DOHH2 (cell line): Measurements from ENCODE around the gene ZNF302.
"Not testable (repeated sequence)": the region's sequence is repeated elsewhere in the genome, so short reads cannot be mapped to it uniquely, and the experiment has no call there.

Experiments
- H3F3A ChIP-seq: fragments of 200-600 bp; sonication (generic), shearing (Covaris generic); 2 replicates; pipeline ENCODE4 v1.6.0; 2016; ENCODE audit warnings: antibody characterized with exemption, mild to moderate bottlenecking; ENCODE audit not compliant: control insufficient read depth, insufficient read depth
- H3K27ac ChIP-seq: fragments of 200-600 bp; sonication (generic); 2 replicates; pipeline ENCODE4 v1.5.1; 2014; ENCODE audit warnings: low read depth, mild to moderate bottlenecking, low read length, moderate library complexity
- H3K27me3 ChIP-seq: fragments of 200-600 bp; sonication (generic); 2 replicates; pipeline ENCODE4 v1.6.1; 2014; ENCODE audit warnings: mild to moderate bottlenecking, low read length, mixed read lengths; ENCODE audit not compliant: control insufficient read depth
- H3K36me3 ChIP-seq: fragments of 200-600 bp; sonication (generic); 2 replicates; pipeline ENCODE4 v1.6.1; 2014; ENCODE audit warnings: mild to moderate bottlenecking, low read length, moderate library complexity, mixed read lengths; ENCODE audit not compliant: control insufficient read depth
- H3K4me1 ChIP-seq: fragments of 200-600 bp; sonication (generic); 2 replicates; pipeline ENCODE4 v1.6.1; 2014; ENCODE audit warnings: mild to moderate bottlenecking, low read length, mixed read lengths; ENCODE audit not compliant: control insufficient read depth
- H3K4me2 ChIP-seq: fragments of 200-600 bp; sonication (generic); 2 replicates; pipeline ENCODE4 v1.6.0; 2014; ENCODE audit warnings: mild to moderate bottlenecking, low read length, moderate library complexity
- H3K4me3 ChIP-seq: fragments of 200-600 bp; sonication (generic); 2 replicates; pipeline ENCODE4 v1.5.1; 2014; ENCODE audit warnings: mild to moderate bottlenecking, low read length, mixed read lengths
- H3K79me2 ChIP-seq: fragments of 200-600 bp; sonication (generic); 2 replicates; pipeline ENCODE4 v1.6.1; 2014; ENCODE audit warnings: mild to moderate bottlenecking, low read length, mixed read lengths; ENCODE audit not compliant: control insufficient read depth
- H3K9me2 ChIP-seq: fragments of 200-600 bp; sonication (generic); replicated peaks from 2 replicates; pipeline ENCODE4 v1.6.1; 2014; ENCODE audit warnings: mild to moderate bottlenecking, low read length, mixed read lengths; ENCODE audit not compliant: control insufficient read depth
- H3K9me3 ChIP-seq: fragments of 200-600 bp; sonication (generic); 2 replicates; pipeline ENCODE4 v1.6.1; 2014; ENCODE audit warnings: antibody characterized with exemption, low read length, mixed read lengths; ENCODE audit not compliant: control insufficient read depth, insufficient read depth
- H4K20me1 ChIP-seq: fragments of 200-600 bp; sonication (generic); 2 replicates; pipeline ENCODE4 v1.6.0; 2014; ENCODE audit warnings: low read depth, mild to moderate bottlenecking, antibody characterized with exemption, low read length, moderate library complexity; ENCODE audit not compliant: control insufficient read depth, insufficient read depth
- EZH2phosphoT487 ChIP-seq: fragments of 200-600 bp; sonication (generic); IDR thresholded peaks from 2 replicates; pipeline ENCODE4 v1.6.1; 2017; ENCODE audit warnings: borderline replicate concordance, mild to moderate bottlenecking, antibody characterized with exemption, low read length, moderate library complexity, mixed read lengths
- TF ChIP-seq, protein P1 (sequence below): fragments of 200-600 bp; sonication (generic); IDR thresholded peaks from one replicate; pipeline ENCODE4 v1.5.1; 2014; ENCODE audit warnings: antibody characterized with exemption, mild to moderate bottlenecking, low read depth, low read length; ENCODE audit not compliant: poor library complexity, severe bottlenecking

ZNF302 gene

DNA sequence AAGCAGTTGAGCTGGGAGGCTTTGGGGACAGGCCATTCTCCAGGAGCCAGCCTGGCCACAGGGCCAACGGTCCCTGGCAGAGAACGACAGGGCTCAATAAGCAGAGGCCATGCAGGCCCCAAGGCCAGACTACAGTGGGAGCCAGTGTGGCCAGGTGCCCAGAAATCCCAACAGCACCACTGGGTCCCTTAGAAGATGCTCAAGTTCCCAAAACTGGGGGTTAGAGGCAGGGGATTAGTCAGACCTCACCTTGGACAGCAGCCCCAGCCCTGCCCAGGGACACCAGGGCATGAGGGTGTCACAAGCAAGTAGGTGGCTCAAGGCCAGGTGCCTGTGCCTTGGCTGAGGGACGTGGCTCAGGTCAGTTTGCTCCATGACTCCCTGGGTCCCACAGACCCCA is 13.3 kb upstream of the ZNF302 start:
- Histone ChIP-seq H3K4me3 (no peak overlapping the region), H3K4me1 (peaks cover 8% of the 10 kb centered on the region; the same call in 1 of the 2 replicates), H3K9me2 (no peaks in the 10 kb centered on the region), H4K20me1 (no peaks in the 10 kb centered on the region), H3K79me2 (no peaks in the 10 kb centered on the region), H3K27ac (no peak overlapping the region), H3K9me3 (no peaks in the 10 kb centered on the region; the same call in 1 of the 2 replicates), H3K36me3 (no peaks in the 10 kb centered on the region), H3F3A (no peaks in the 10 kb centered on the region), H3K4me2 (no peak overlapping the region), H3K27me3 (no peaks in the 10 kb centered on the region)
- TF ChIP-seq EZH2phosphoT487 = no peak
- TF ChIP-seq, protein P1, sequence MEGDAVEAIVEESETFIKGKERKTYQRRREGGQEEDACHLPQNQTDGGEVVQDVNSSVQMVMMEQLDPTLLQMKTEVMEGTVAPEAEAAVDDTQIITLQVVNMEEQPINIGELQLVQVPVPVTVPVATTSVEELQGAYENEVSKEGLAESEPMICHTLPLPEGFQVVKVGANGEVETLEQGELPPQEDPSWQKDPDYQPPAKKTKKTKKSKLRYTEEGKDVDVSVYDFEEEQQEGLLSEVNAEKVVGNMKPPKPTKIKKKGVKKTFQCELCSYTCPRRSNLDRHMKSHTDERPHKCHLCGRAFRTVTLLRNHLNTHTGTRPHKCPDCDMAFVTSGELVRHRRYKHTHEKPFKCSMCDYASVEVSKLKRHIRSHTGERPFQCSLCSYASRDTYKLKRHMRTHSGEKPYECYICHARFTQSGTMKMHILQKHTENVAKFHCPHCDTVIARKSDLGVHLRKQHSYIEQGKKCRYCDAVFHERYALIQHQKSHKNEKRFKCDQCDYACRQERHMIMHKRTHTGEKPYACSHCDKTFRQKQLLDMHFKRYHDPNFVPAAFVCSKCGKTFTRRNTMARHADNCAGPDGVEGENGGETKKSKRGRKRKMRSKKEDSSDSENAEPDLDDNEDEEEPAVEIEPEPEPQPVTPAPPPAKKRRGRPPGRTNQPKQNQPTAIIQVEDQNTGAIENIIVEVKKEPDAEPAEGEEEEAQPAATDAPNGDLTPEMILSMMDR = no peak

DNA sequence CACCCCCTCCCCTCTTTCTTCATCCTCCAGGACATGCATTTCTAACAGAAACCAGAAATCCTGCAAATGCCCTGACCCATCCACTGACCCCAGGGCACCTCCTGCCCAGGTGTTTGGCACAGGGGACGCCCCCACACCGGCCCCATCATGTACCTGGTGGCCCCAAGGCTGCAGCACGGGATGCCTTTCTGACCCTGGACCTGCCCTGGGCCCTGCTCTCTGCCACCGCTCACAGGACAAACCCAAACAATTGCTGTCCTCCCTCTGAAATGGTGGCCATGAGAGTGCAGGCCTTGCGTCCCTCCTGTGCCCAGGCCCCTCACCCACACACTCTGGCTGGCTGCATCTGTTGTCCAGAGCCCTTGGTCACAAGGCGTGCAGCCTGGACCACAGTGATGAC is 12.6 kb upstream of the ZNF302 start:
- H3K27ac ChIP-seq = no peak overlapping the region
- H3K4me3 ChIP-seq = no peak overlapping the region
- TF ChIP-seq, protein P1 = no peak
- no peak for TF ChIP-seq EZH2phosphoT487
- peaks cover 8% of the 10 kb centered on the region; the same call in 1 of the 2 replicates for H3K4me1 ChIP-seq
- no peaks in the 10 kb centered on the region for H4K20me1 ChIP-seq
- no peak overlapping the region for H3K4me2 ChIP-seq
- H3K27me3 ChIP-seq = no peaks in the 10 kb centered on the region
- no peaks in the 10 kb centered on the region for H3F3A ChIP-seq
- no peaks in the 10 kb centered on the region for H3K79me2 ChIP-seq
- no peaks in the 10 kb centered on the region for H3K9me2 ChIP-seq
- no peaks in the 10 kb centered on the region; the same call in 1 of the 2 replicates for H3K9me3 ChIP-seq
- H3K36me3 ChIP-seq = no peaks in the 10 kb centered on the region

DNA sequence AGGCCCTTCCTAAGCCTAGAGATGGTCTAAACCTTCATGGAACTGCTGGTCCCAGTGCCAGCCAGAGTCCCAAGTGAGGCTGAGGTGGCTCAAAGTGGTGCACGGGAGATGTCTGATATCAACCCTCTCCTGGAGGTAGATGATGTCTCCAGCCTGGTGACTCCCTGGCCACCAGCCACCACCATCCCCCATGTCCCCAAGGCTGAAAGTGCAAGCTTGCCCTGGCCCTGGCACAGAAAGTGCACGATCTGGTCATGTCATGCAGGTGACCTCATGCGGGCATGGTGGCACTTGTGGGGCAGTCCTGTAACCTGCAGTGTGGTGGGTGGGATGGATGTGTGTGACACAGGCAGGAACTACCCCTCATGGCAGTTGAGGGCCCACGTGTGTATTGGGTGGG is 12.2 kb upstream of the ZNF302 start:
- H3K4me3 ChIP-seq, H3K27me3 ChIP-seq, H3K9me3 ChIP-seq, H3K4me1 ChIP-seq, H3K36me3 ChIP-seq, H3K4me2 ChIP-seq, H4K20me1 ChIP-seq, H3K79me2 ChIP-seq, H3K27ac ChIP-seq, H3F3A ChIP-seq, H3K9me2 ChIP-seq: not testable (repeated sequence)

DNA sequence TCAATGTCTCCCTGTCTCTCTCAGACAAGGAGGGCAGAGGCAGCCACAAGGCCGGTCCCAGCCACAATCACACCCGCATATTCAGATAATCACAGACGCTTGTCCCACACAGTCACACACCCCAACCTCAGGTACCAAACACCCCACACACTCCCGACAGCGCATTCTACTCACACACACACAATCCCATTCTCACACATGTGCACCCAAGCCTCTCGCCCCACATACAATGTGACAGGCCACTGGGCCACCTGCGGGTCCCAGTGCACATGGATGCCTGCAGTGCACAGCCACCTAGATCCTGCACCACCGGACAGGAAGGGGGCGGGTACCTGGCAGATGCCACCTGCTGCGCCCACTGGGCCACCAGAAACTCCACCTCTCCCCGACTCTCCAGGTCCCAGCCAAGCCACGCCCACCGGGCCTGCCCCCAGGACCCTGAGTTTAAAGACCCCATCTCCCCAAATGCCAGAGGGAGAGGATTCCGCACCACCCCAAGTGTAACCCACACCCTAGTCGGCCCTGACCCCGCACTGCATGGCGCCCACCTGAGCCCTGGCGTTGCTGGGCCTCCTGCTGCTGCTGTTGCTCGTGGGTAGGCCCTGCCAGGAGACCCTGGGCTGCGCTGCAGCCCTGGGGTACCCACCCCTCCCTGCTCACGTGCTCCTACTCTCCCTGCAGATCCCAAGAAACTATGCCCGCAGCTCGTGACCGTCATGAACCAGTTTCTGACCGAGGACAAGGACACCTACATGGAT is 11.1 kb upstream of the ZNF302 start:
- Histone ChIP-seq H4K20me1 (no peaks in the 10 kb centered on the region), H3K79me2 (no peaks in the 10 kb centered on the region), H3F3A (no peaks in the 10 kb centered on the region), H3K27me3 (no peaks in the 10 kb centered on the region), H3K36me3 (no peaks in the 10 kb centered on the region), H3K9me2 (no peaks in the 10 kb centered on the region), H3K27ac (no peak overlapping the region), H3K4me1 (peaks cover 8% of the 10 kb centered on the region; the same call in 1 of the 2 replicates), H3K4me2 (no peak overlapping the region), H3K4me3 (no peak overlapping the region), H3K9me3 (no peaks in the 10 kb centered on the region; the same call in 1 of the 2 replicates)
- TF ChIP-seq, protein P1 = no peak
- no peak for TF ChIP-seq EZH2phosphoT487
